OCI-LY1 (cell line): ENCODE results near the gene CLPTM1L.
"Not testable (repeated sequence)": the region's sequence is repeated elsewhere in the genome, so short reads cannot be mapped to it uniquely, and the experiment has no call there.

Source experiments
- CTCF ChIP-seq: fragments of 200-600 bp; sonication (generic), shearing (Covaris generic); IDR thresholded peaks from 2 replicates; pipeline ENCODE4 v1.5.1; 2017; ENCODE audit warnings: mild to moderate bottlenecking, antibody characterized with exemption, low read length, moderate library complexity, mixed read lengths
- EZH2 ChIP-seq: fragments of 200-600 bp; sonication (generic), shearing (Covaris generic); IDR thresholded peaks from 2 replicates; pipeline ENCODE4 v1.8.0; 2017; ENCODE audit warnings: borderline replicate concordance, mixed run types, mild to moderate bottlenecking, antibody characterized with exemption, low read length, moderate library complexity, mixed read lengths

GRCh38 chr5:1333286-1333685 lies 11.6 kb downstream of the CLPTM1L start:
- TF ChIP-seq CTCF, EZH2: not testable (repeated sequence)
